Peyer's patch (tissue), 4 donors: ENCODE measurements around the gene CCDC182. TPM values are rescaled to one million over a fixed set of nuclear protein-coding genes. Genes with fewer than 3 reads are reported as not detected.

Experiments used
- DNase-seq, 3 donors: peaks; one replicate each; pipeline ENCODE4 v3.0.0-alpha.2; 2017 to 2019
- H3K27ac ChIP-seq, 4 donors: fragments of 200-600 bp; sonication (generic); one replicate each; pipeline ENCODE4 v1.5.1; 2016 to 2019
- H3K27me3 ChIP-seq, 2 donors: fragments of 200-600 bp; sonication (generic); one replicate each; pipeline ENCODE4 v1.5.1; 2019
- H3K36me3 ChIP-seq, 3 donors: fragments of 200-600 bp; sonication (generic); one replicate each; pipeline ENCODE4 v1.5.1; 2016 to 2019
- H3K4me1 ChIP-seq, 4 donors: fragments of 200-600 bp; sonication (generic); one replicate each; pipeline ENCODE4 v1.5.1; 2016 to 2019
- H3K4me3 ChIP-seq, 4 donors: fragments of 200-600 bp; sonication (generic); 1 replicate in 3 of 4; 2 replicates in 1 of 4; pipeline ENCODE4 v1.5.1; 2016 to 2019; ENCODE audit warnings: mild to moderate bottlenecking in 1 of 4
- H3K9me3 ChIP-seq, 4 donors: fragments of 200-600 bp; sonication (generic); one replicate each; pipeline ENCODE4 v1.5.1; 2016 to 2019; ENCODE audit warnings: mild to moderate bottlenecking in 1 of 4
- CTCF ChIP-seq, 6 experiments: fragments of 450-650 bp in 4 of 6; fragments of 200-600 bp in 2 of 6; sonication (generic) in 1 of 6; IDR thresholded peaks; one replicate each; pipeline ENCODE4 v1.5.1; 2017 to 2019; ENCODE audit warnings: antibody characterized with exemption in 6 of 6, mild to moderate bottlenecking in 3 of 6, moderate library complexity in 1 of 6
- POLR2A ChIP-seq, 2 donors: fragments of 450-650 bp; IDR thresholded peaks; one replicate each; pipeline ENCODE4 v1.5.1; 2017; ENCODE audit warnings: antibody characterized with exemption in 2 of 2, mild to moderate bottlenecking in 2 of 2, moderate library complexity in 2 of 2
- total RNA-seq, 4 donors: library from RNA; depleted of rRNA; stranded (reverse); fragments of >200 nt; gene quantifications; one replicate each; pipeline ENCODE4 v1.1.0, GENCODE V29; 2016

CCDC182 gene
- total RNA-seq, 4 donors from 2014 or later, result not detected

- TF ChIP-seq POLR2A (IDR thresholded peaks at IDR 0.05), result no peak
- TF ChIP-seq CTCF (IDR thresholded peaks at IDR 0.05), result no peak
- no peak for DNase-seq
- H3K4me1 ChIP-seq, result no peaks in the 10 kb centered on the region
- no peak overlapping the region for H3K27ac ChIP-seq
- no peak overlapping the region for H3K4me3 ChIP-seq
- no peaks in the 10 kb centered on the region for H3K27me3 ChIP-seq
- no peaks in the 10 kb centered on the region for H3K9me3 ChIP-seq
- no peaks in the 10 kb centered on the region for H3K36me3 ChIP-seq
These were observed 12.6 kb upstream of the CCDC182 start for GRCh38 chr17:57757735-57758134.

- no peaks in the 10 kb centered on the region for H3K36me3 ChIP-seq
- TF ChIP-seq CTCF (IDR thresholded peaks at IDR 0.05), result no peak
- TF ChIP-seq POLR2A (IDR thresholded peaks at IDR 0.05), result no peak
- no peak for DNase-seq
- H3K9me3 ChIP-seq, result no peaks in the 10 kb centered on the region
- H3K27ac ChIP-seq, result no peak overlapping the region
- no peaks in the 10 kb centered on the region for H3K27me3 ChIP-seq
- no peaks in the 10 kb centered on the region for H3K4me1 ChIP-seq
- no peak overlapping the region for H3K4me3 ChIP-seq
These were observed 11.9 kb upstream of the CCDC182 start for GRCh38 chr17:57756951-57757350.

- H3K4me3 ChIP-seq, result no peak overlapping the region
- H3K9me3 ChIP-seq, result no peaks in the 10 kb centered on the region
- TF ChIP-seq POLR2A (IDR thresholded peaks at IDR 0.05) (no peak), CTCF (IDR thresholded peaks at IDR 0.05) (no peak)
- H3K27ac ChIP-seq, result no peak overlapping the region
- DNase-seq, result no peak
- H3K27me3 ChIP-seq, result no peaks in the 10 kb centered on the region
- peaks cover 0 to 4% (median 0%) of the 10 kb centered on the region in 4 donors for H3K4me1 ChIP-seq
- no peaks in the 10 kb centered on the region for H3K36me3 ChIP-seq
These were observed 10.5 kb upstream of the CCDC182 start for GRCh38 chr17:57755480-57756070.

- no peak overlapping the region for H3K27ac ChIP-seq
- no peaks in the 10 kb centered on the region for H3K27me3 ChIP-seq
- DNase-seq, result peak in 1 of 3 donors; percentile 58
- H3K36me3 ChIP-seq, result no peaks in the 10 kb centered on the region
- no peak overlapping the region for H3K4me3 ChIP-seq
- TF ChIP-seq CTCF (IDR thresholded peaks at IDR 0.05) (no peak), POLR2A (IDR thresholded peaks at IDR 0.05) (no peak)
- H3K9me3 ChIP-seq, result no peaks in the 10 kb centered on the region
- peaks cover 0 to 9% (median 0%) of the 10 kb centered on the region in 4 donors for H3K4me1 ChIP-seq
These were observed 7.2 kb upstream of the CCDC182 start for GRCh38 chr17:57752031-57752905.

- TF ChIP-seq CTCF (IDR thresholded peaks at IDR 0.05) (no peak), POLR2A (IDR thresholded peaks at IDR 0.05) (no peak)
- Histone ChIP-seq H3K27ac (no peak overlapping the region), H3K9me3 (no peaks in the 10 kb centered on the region), H3K4me1 (peaks cover 0 to 9% (median 0%) of the 10 kb centered on the region in 4 donors), H3K4me3 (no peak overlapping the region), H3K27me3 (no peaks in the 10 kb centered on the region), H3K36me3 (no peaks in the 10 kb centered on the region)
- no peak for DNase-seq
These were observed 6.4 kb upstream of the CCDC182 start for GRCh38 chr17:57751348-57751971.
